ENCODE results near the gene EXOC3L4. TPM values are rescaled to one million over a fixed set of nuclear protein-coding genes. Genes with fewer than 3 reads are reported as not detected.

EXOC3L4 gene
- polyA plus RNA-seq (2012; rRNA removed), result 0.21 and 0.46 TPM in 2 replicates
- polyA plus RNA-seq (2012; cell fraction: cytosol; rRNA removed), result 0.04 and 0.08 TPM in 2 replicates
- 0.72 and 0.73 TPM in 2 replicates for polyA plus RNA-seq (2012; cell fraction: nucleus; rRNA removed)

- no peaks in the 10 kb centered on the region for H3K79me2 ChIP-seq (ENCODE audit: insufficient read depth)
- ChIA-PET POLR2A (no interaction called here), CTCF (interaction anchor here (0.7 to 3.6 kb wide), 4 partner anchors 11 to 368 kb away, joined by 3 to 46 read pairs (median 3); no protein-coding TSS in a partner anchor)
- no peaks in the 10 kb centered on the region for H4K20me1 ChIP-seq (ENCODE audit: insufficient read depth)
- no peak within 1 kb of the TSS for H2AFZ ChIP-seq (ENCODE audit: low read depth)
- H3F3A ChIP-seq (replicated peaks; ENCODE audit: insufficient read depth), result peaks cover 4% of the 10 kb centered on the region
- TF ChIP-seq TAF1 (IDR thresholded peaks at IDR 0.05; ENCODE audit: borderline replicate concordance, low read depth, low read length), result no peak
- TF ChIP-seq ZBTB33 (IDR thresholded peaks at IDR 0.05; ENCODE audit: borderline replicate concordance, low read depth), result no peak
- no peak for TF ChIP-seq RFX5 (IDR thresholded peaks at IDR 0.05; ENCODE audit: low read length)
- TF ChIP-seq RAD21 (IDR thresholded peaks at IDR 0.05; ENCODE audit: low read length), result no peak
- TF ChIP-seq USF2 (IDR thresholded peaks at IDR 0.05; ENCODE audit: borderline replicate concordance, low read depth, low read length), result no peak
- TF ChIP-seq MEF2A (IDR thresholded peaks at IDR 0.05; ENCODE audit: borderline replicate concordance, low read depth), result no peak
- TF ChIP-seq NFIC (IDR thresholded peaks at IDR 0.05; ENCODE audit: borderline replicate concordance), result no peak
- TF ChIP-seq TCF12 (IDR thresholded peaks at IDR 0.05), result no peak
- TF ChIP-seq MAX (IDR thresholded peaks at IDR 0.05; ENCODE audit: low read depth), result no peak
- no peak for TF ChIP-seq MXI1 (IDR thresholded peaks at IDR 0.05; ENCODE audit: low read depth, low read length)
- no peak for TF ChIP-seq FOSL2 (IDR thresholded peaks at IDR 0.05; ENCODE audit: borderline replicate concordance, low read depth)
- TF ChIP-seq RXRA (IDR thresholded peaks at IDR 0.05; ENCODE audit: borderline replicate concordance, low read depth), result no peak
- no peak for TF ChIP-seq EZH2phosphoT487 (IDR thresholded peaks at IDR 0.05; ENCODE audit: borderline replicate concordance, low read depth)
- H3K4me2 ChIP-seq, result no peak within 1 kb of the TSS
- H3K9me2 ChIP-seq, result no peaks in the 10 kb centered on the region
- DNase-seq, result no peak
- no peak within 1 kb of the TSS for H3K27ac ChIP-seq (ENCODE audit: low read depth in 2 of 2, low read length in 1 of 2)
- no peaks in the 10 kb centered on the region for H3K9me3 ChIP-seq
- no peaks in the 10 kb centered on the region for H3K27me3 ChIP-seq (ENCODE audit: insufficient read depth)
- H3K4me1 ChIP-seq (ENCODE audit: control insufficient read depth in 1 of 2, insufficient read depth in 2 of 2, low read depth in 1 of 2, low read length in 1 of 2), result peaks cover 0 to 4% of the 10 kb centered on the region in 2 experiments; a peak in 1 of 4 replicates
- 91% methylated on average over 6 of the region's 23 CpGs for WGBS (ENCODE audit: low lambda C conversion rate)
- H3K4me3 ChIP-seq (ENCODE audit: low read depth in 2 of 2, low read length in 1 of 2), result no peak within 1 kb of the TSS
- H3K36me3 ChIP-seq (replicated peaks in 1 of 2; ENCODE audit: control insufficient read depth in 1 of 2, insufficient read depth in 2 of 2, low read length in 1 of 2), result no peaks in the 10 kb centered on the region
- H3K9ac ChIP-seq, result no peak within 1 kb of the TSS
These were observed at the start of gene EXOC3L4 for GRCh38 chr14:103094406-103095209. TSS of gene EXOC3L4 (plus strand) at chr14:103094725. CDS start at chr14:103100220, 5,495 bp downstream.

Measured in SK-N-SH (cell line).